HG03565 (cell line): ENCODE results near the gene OR10K2.

ENCODE experiments used
- ATAC-seq: cut with Tn5 transposase; IDR thresholded peaks from one replicate; pipeline ENCODE4 v1.9.1; 2021; ENCODE audit warnings: mild to moderate bottlenecking, moderate library complexity; ENCODE audit not compliant: unreplicated experiment

OR10K2 gene

GRCh38 chr1:158371188-158371953 is 54.7 kb downstream of the OR10K2 start:
- peak; percentile 96 for ATAC-seq
